ENCODE results near the gene VAMP2.

GRCh38 chr17:8117367-8117979 is 45.3 kb downstream of the VAMP2 start:
- TF ChIP-seq CTCF (IDR thresholded peaks at IDR 0.05) (no peak), POLR2A (IDR thresholded peaks at IDR 0.05) (no peak), POLR2AphosphoS5 (IDR thresholded peaks at IDR 0.05) (no peak)

Data from gastroesophageal sphincter (tissue), 3 donors.